ENCODE results near the gene PTPRK. TPM values are rescaled to one million over a fixed set of nuclear protein-coding genes. Genes with fewer than 3 reads are reported as not detected.

The PTPRK gene
- total RNA-seq, 1 experiment from 2014 or later: 89.3 TPM

GRCh38 chr6:128171182-128171581 is 349.2 kb downstream of the PTPRK start:
- Histone ChIP-seq H3K27ac (no peak overlapping the region), H3K4me2 (no peak overlapping the region), H3K4me3 (no peak overlapping the region), H3K4me1 (replicated peaks; ENCODE audit: insufficient read depth) (peaks cover 7% of the 10 kb centered on the region; the same call in 1 of the 2 replicates), H3K79me2 (ENCODE audit: low read depth) (no peaks in the 10 kb centered on the region), H2AFZ (no peak overlapping the region), H3K27me3 (ENCODE audit: insufficient read depth, low read depth) (no peaks in the 10 kb centered on the region), H3K9me2 (ENCODE audit: insufficient read depth) (no peaks in the 10 kb centered on the region; the same call in 1 of the 2 replicates), H3K9me3 (ENCODE audit: insufficient read depth, low read depth) (no peaks in the 10 kb centered on the region), H4K20me1 (ENCODE audit: insufficient read depth) (peaks cover 4% of the 10 kb centered on the region; the same call in 1 of the 2 replicates), H3K36me3 (ENCODE audit: low read depth) (no peaks in the 10 kb centered on the region), H3F3A (ENCODE audit: insufficient read depth, low read depth) (peaks cover 3% of the 10 kb centered on the region; the same call in 1 of the 2 replicates)
- POLR2A ChIA-PET (ENCODE audit: unreplicated experiment): no interaction called here
- no TSS peak for BruUV-seq (replicated peaks)
- CTCF ChIA-PET: no interaction called here
- TF ChIP-seq EZH2 (IDR thresholded peaks at IDR 0.05; ENCODE audit: low read depth) (no peak), CTCF (conservative IDR thresholded peaks at IDR 0.05) (no peak)
- DNase-seq: no peak
- intact Hi-C loops (cut with micrococcal nuclease; ENCODE audit: unreplicated experiment): no loop called here

GRCh38 chr6:128168244-128168643 is 352.2 kb downstream of the PTPRK start:
- Histone ChIP-seq H2AFZ (no peak overlapping the region), H3K9me2 (ENCODE audit: insufficient read depth) (no peaks in the 10 kb centered on the region), H3K79me2 (ENCODE audit: low read depth) (no peaks in the 10 kb centered on the region), H3K27me3 (ENCODE audit: insufficient read depth, low read depth) (no peaks in the 10 kb centered on the region), H4K20me1 (ENCODE audit: insufficient read depth) (peaks cover 4% of the 10 kb centered on the region; the same call in 1 of the 2 replicates), H3K36me3 (ENCODE audit: low read depth) (no peaks in the 10 kb centered on the region), H3K9me3 (ENCODE audit: insufficient read depth, low read depth) (no peaks in the 10 kb centered on the region), H3K4me2 (no peak overlapping the region), H3K27ac (no peak overlapping the region), H3F3A (ENCODE audit: insufficient read depth, low read depth) (peaks cover 7% of the 10 kb centered on the region; the same call in 1 of the 2 replicates), H3K4me1 (replicated peaks; ENCODE audit: insufficient read depth) (peaks cover 7% of the 10 kb centered on the region; the same call in 1 of the 2 replicates), H3K4me3 (no peak overlapping the region)
- TF ChIP-seq CTCF (conservative IDR thresholded peaks at IDR 0.05): no peak
- no peak for TF ChIP-seq EZH2 (IDR thresholded peaks at IDR 0.05; ENCODE audit: low read depth)
- intact Hi-C loops (cut with micrococcal nuclease; ENCODE audit: unreplicated experiment): no loop called here
- DNase-seq: no peak
- BruUV-seq (replicated peaks): no TSS peak
- ChIA-PET POLR2A (ENCODE audit: unreplicated experiment) (no interaction called here), CTCF (no interaction called here)

GRCh38 chr6:128167552-128167951 is 352.8 kb downstream of the PTPRK start:
- Histone ChIP-seq H3K9me2 (ENCODE audit: insufficient read depth) (no peaks in the 10 kb centered on the region), H3K27me3 (ENCODE audit: insufficient read depth, low read depth) (no peaks in the 10 kb centered on the region), H4K20me1 (ENCODE audit: insufficient read depth) (no peaks in the 10 kb centered on the region), H3K36me3 (ENCODE audit: low read depth) (no peaks in the 10 kb centered on the region), H3K4me1 (replicated peaks; ENCODE audit: insufficient read depth) (peaks cover 7% of the 10 kb centered on the region; the same call in 1 of the 2 replicates), H3K4me3 (no peak overlapping the region), H3K9me3 (ENCODE audit: insufficient read depth, low read depth) (no peaks in the 10 kb centered on the region), H3F3A (ENCODE audit: insufficient read depth, low read depth) (peaks cover 4% of the 10 kb centered on the region; the same call in 1 of the 2 replicates), H3K79me2 (ENCODE audit: low read depth) (no peaks in the 10 kb centered on the region), H2AFZ (no peak overlapping the region), H3K27ac (no peak overlapping the region), H3K4me2 (no peak overlapping the region)
- BruUV-seq (replicated peaks): no TSS peak
- TF ChIP-seq EZH2 (IDR thresholded peaks at IDR 0.05; ENCODE audit: low read depth): no peak
- no peak for TF ChIP-seq CTCF (conservative IDR thresholded peaks at IDR 0.05)
- ChIA-PET CTCF (no interaction called here), POLR2A (ENCODE audit: unreplicated experiment) (no interaction called here)
- no peak for DNase-seq
- intact Hi-C loops (cut with micrococcal nuclease; ENCODE audit: unreplicated experiment): no loop called here
